Tibial nerve (tissue), 4 donors: ENCODE measurements around the gene GPR173.

ENCODE experiments used
- CTCF ChIP-seq, 5 experiments: fragments of 200-600 bp in 3 of 5; fragments of 450-650 bp in 2 of 5; sonication (generic) in 3 of 5; IDR thresholded peaks; one replicate each; pipeline ENCODE4 v1.5.1; 2016 to 2019; ENCODE audit warnings: antibody characterized with exemption in 5 of 5, mild to moderate bottlenecking in 3 of 5, moderate library complexity in 2 of 5
- EP300 ChIP-seq, 2 donors: sonication (generic); formaldehyde crosslinking; IDR thresholded peaks; one replicate each; pipeline ENCODE4 v1.6.1; 2017; ENCODE audit warnings: antibody characterized with exemption in 2 of 2, mild to moderate bottlenecking in 1 of 2

- TF ChIP-seq CTCF (IDR thresholded peaks at IDR 0.05) = no peak
- TF ChIP-seq EP300 (IDR thresholded peaks at IDR 0.05) = no peak
Observed at GRCh38 chrX:53125506-53125905, 76.9 kb downstream of the GPR173 start.
